CD4-positive, alpha-beta memory T cell (primary cell): ENCODE results near the gene MRPL51. TPM values are rescaled to one million over a fixed set of nuclear protein-coding genes. Genes with fewer than 3 reads are reported as not detected.

Experiments used
- CTCF ChIA-PET: fragments of 350-600 bp; sonication (Branson Sonifier 250); formaldehyde crosslinking; loops from one replicate; lab custom pipeline; 2021; ENCODE audit warnings: inconsistent platforms; ENCODE audit not compliant: partially characterized antibody; lab: Charles Lee
- POLR2A ChIA-PET: fragments of 350-600 bp; sonication (Branson Sonifier 250); formaldehyde crosslinking; loops from one replicate; lab custom pipeline; 2021; ENCODE audit not compliant: partially characterized antibody; lab: Charles Lee
- DNase-seq, 5 donors: peaks; one replicate each; pipeline versions ENCODE4 v3.0.0 to v3.0.0-alpha.2; 2020 to 2022; ENCODE audit warnings: mixed read lengths in 1 of 5
- H3K27ac ChIP-seq: one replicate; pipeline ENCODE4 v1.7.0; 2013; ENCODE audit warnings: low read depth, low read length
- H3K27me3 ChIP-seq: 2 replicates; pipeline ENCODE4 v1.7.0; 2013; ENCODE audit warnings: mild to moderate bottlenecking, low read length, moderate library complexity; ENCODE audit not compliant: insufficient read depth
- H3K36me3 ChIP-seq: 2 replicates; pipeline ENCODE4 v1.7.0; 2013; ENCODE audit warnings: mild to moderate bottlenecking, low read length, moderate library complexity; ENCODE audit not compliant: insufficient read depth
- H3K4me1 ChIP-seq: 2 replicates; pipeline ENCODE4 v1.7.0; 2013; ENCODE audit warnings: mild to moderate bottlenecking, low read length, moderate library complexity; ENCODE audit not compliant: insufficient read depth
- H3K4me3 ChIP-seq, 2 donors: one replicate each; pipeline ENCODE4 v1.7.0; 2013; ENCODE audit warnings: low read length in 2 of 2, mild to moderate bottlenecking in 1 of 2
- H3K9me3 ChIP-seq, 2 donors: one replicate each; pipeline ENCODE4 v1.7.0; 2013; ENCODE audit warnings: low read length in 2 of 2, control low read depth in 1 of 2; ENCODE audit not compliant: control insufficient read depth in 1 of 2
- H3K27ac Mint-ChIP-seq, 7 donors: one replicate each; pipeline ENCODE4 v1.8.0; 2020 to 2021; ENCODE audit warnings: mixed read lengths in 7 of 7, mild to moderate bottlenecking in 6 of 7, inconsistent platforms in 3 of 7, moderate library complexity in 3 of 7
- H3K27me3 Mint-ChIP-seq, 2 donors: one replicate each; pipeline ENCODE4 v1.8.0; 2020 to 2021; ENCODE audit warnings: mixed read lengths in 2 of 2
- H3K36me3 Mint-ChIP-seq, 2 donors: one replicate each; pipeline ENCODE4 v1.8.0; 2020 to 2021; ENCODE audit warnings: mixed read lengths in 2 of 2, inconsistent platforms in 1 of 2, mild to moderate bottlenecking in 1 of 2
- H3K4me1 Mint-ChIP-seq, 4 donors: one replicate each; pipeline ENCODE4 v1.8.0; 2020 to 2021; ENCODE audit warnings: mixed read lengths in 4 of 4, mild to moderate bottlenecking in 1 of 4
- H3K4me3 Mint-ChIP-seq, 8 donors: one replicate each; pipeline ENCODE4 v1.8.0; 2020 to 2021; ENCODE audit warnings: mixed read lengths in 8 of 8, mild to moderate bottlenecking in 7 of 8, moderate library complexity in 6 of 8, inconsistent platforms in 3 of 8
- H3K9me3 Mint-ChIP-seq, 8 donors: one replicate each; pipeline ENCODE4 v1.8.0; 2020 to 2021; ENCODE audit warnings: mixed read lengths in 8 of 8, mild to moderate bottlenecking in 5 of 8, inconsistent platforms in 3 of 8, moderate library complexity in 1 of 8
- intact Hi-C: fragments of 100-400 bp; cut with micrococcal nuclease; formaldehyde crosslinking; loops from one replicate; pipeline ENCODE4 v1.15.1; 2023
- polyA plus RNA-seq, 2 donors: library from polyadenylated mRNA; unstranded; fragments of 300-500 nt; fragmentation: Illumina TruSeq; gene quantifications; one replicate each; pipeline ENCODE4 v1.2.3, GENCODE V29; 2021
- total RNA-seq, 2 experiments: library from RNA; stranded (reverse); gene quantifications; one replicate each; pipeline ENCODE4 v1.2.3, GENCODE V29; 2021

MRPL51 gene
- total and polyA plus RNA-seq, 4 experiments from 2014 or later, result 85.1 to 205 (median 144) TPM

DNA sequence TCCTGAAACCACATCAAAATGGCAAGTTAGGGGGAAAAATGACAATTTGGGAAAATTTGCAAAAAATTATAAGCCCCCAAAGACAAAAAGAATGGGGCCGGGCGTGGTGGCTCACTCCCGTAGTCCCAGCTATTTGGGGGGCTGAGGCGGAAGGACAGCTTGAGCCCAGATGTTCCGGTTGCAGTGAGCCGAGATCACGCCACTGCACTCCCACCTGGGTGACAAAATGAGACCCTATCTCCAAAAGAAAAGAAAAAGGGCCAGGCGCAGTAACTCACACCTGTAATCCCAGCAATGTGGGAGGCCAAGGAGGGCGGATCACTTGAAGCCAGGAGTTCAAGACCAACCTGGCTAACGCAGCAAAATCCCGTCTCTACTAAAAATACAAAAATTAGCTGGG, 20.6 kb downstream of the MRPL51 start:
- no peaks in the 10 kb centered on the region for H3K9me3 ChIP-seq
- POLR2A ChIA-PET, result interaction anchor here (0.6 to 4.7 kb wide), 6 partner anchors 9 to 132 kb away, joined by 4 to 107 read pairs (median 82); partner anchors contain the start of genes CD27, MRPL51 and TNFRSF1A
- DNase-seq, result no peak
- Mint-ChIP-seq H3K27me3 (peaks cover 0 to 2% of the 10 kb centered on the region in 2 donors), H3K4me1 (peaks cover 23 to 38% (median 30%) of the 10 kb centered on the region in 4 donors), H3K4me3 (peak overlapping the region in 1 of 8 donors; percentile 4), H3K27ac (peak overlapping the region in 1 of 7 donors; percentile 90), H3K9me3 (peaks cover 0 to 3% (median 0%) of the 10 kb centered on the region in 8 donors), H3K36me3 (peaks cover 5 to 16% of the 10 kb centered on the region in 2 donors)
- CTCF ChIA-PET, result interaction anchor here (1.4 kb wide), 1 partner anchor 28 kb away, joined by 3 read pairs; no protein-coding TSS in a partner anchor
- H3K36me3 ChIP-seq, result no peaks in the 10 kb centered on the region
- no peaks in the 10 kb centered on the region for H3K27me3 ChIP-seq
- intact Hi-C loops, result no loop called here
- no peak overlapping the region for H3K4me3 ChIP-seq
- no peak overlapping the region for H3K27ac ChIP-seq
- peaks cover 28% of the 10 kb centered on the region for H3K4me1 ChIP-seq

DNA sequence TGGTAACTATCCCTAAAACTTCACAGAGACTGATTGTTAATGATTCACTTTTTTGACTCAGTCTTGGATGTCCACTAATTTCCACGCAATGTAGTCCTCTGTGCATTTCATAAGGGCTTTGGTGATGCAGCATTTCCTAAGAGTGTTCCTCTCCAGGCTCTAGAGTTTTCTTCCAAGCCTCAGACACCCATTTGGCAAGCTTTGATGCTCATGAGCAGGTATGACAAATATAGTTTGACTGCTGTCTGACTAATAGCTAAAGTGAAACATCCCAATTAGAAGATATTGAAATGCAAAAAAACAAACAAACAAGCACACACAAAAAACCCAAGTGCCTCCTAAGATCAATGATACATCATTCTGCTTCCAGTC, 21.1 kb downstream of the MRPL51 start:
- Mint-ChIP-seq H3K9me3 (peaks cover 0 to 3% (median 0%) of the 10 kb centered on the region in 8 donors), H3K27ac (peak overlapping the region in 3 of 7 donors; percentile 1 to 90 (median 17)), H3K4me1 (peaks cover 27 to 43% (median 35%) of the 10 kb centered on the region in 4 donors), H3K36me3 (peaks cover 6 to 20% of the 10 kb centered on the region in 2 donors), H3K4me3 (peak overlapping the region; percentile 1 to 48 (median 18)), H3K27me3 (peaks cover 0 to 2% of the 10 kb centered on the region in 2 donors)
- Histone ChIP-seq H3K9me3 (no peaks in the 10 kb centered on the region), H3K27ac (no peak overlapping the region), H3K4me3 (no peak overlapping the region), H3K27me3 (no peaks in the 10 kb centered on the region), H3K36me3 (no peaks in the 10 kb centered on the region), H3K4me1 (peaks cover 32% of the 10 kb centered on the region)
- no peak for DNase-seq
- ChIA-PET POLR2A (interaction anchor here (3.8 to 4.7 kb wide), 5 partner anchors 10 to 132 kb away, joined by 36 to 107 read pairs (median 86); partner anchors contain the start of genes CD27, MRPL51 and TNFRSF1A), CTCF (interaction anchor here (1.4 to 5.2 kb wide), 3 partner anchors 20 to 48 kb away, joined by 3 to 55 read pairs (median 16); partner anchors contain the start of gene TAPBPL)
- intact Hi-C loops, result loop anchor here (2.0 kb wide), 1 partner anchor 135 kb away; no protein-coding TSS in a partner anchor

DNA sequence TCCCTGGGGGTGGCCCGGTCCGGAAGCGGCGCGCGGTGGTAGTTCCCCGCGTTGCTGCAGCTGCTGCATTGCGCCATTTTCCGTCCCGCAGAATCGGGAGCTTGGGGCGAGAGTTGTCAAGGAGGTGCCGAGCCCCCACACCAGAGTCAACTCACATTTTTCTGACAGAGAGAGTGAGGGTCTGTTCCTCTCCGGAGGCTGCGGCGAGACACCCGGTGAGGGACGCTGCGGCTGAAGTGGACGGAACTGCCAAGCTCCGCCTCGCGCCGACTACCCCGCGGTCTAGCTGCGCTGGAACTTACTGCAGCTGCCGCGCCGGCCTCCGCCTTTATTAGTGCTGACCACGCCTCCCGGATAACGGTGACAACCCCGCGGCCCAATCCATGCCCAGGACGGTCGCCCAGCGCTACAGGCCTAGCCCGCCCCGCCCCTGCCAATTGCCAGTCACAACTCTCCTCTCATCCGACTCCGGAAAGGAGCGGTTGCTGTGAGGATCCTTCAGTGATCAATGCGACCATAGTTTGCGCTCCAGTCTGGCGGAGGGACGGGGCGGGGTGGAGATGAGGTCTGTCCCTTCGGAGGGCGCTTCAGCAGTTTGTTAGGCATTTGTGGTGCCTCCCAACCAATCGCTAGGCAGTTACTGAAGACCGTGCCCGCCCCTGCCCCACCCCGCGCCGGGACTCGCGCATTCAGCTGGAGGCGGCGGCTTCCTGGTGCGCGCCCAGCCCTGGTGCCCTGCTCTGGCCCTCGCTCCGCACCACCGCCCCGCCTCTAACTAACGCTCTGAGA, 22.5 kb downstream of the MRPL51 start, which contains the start of gene VAMP1:
TSS of gene VAMP1 (minus strand) at position 303 of the 789 bp plus-strand sequence. CDS start at position 157, 146 bp downstream.
- DNase-seq, result peak; percentile 95 to 99 (median 96)
- Histone ChIP-seq H3K36me3 (peaks cover 10% of the 10 kb centered on the region), H3K9me3 (no peaks in the 10 kb centered on the region), H3K4me3 (peak within 1 kb of the TSS; percentile 74 to 76), H3K27ac (peak within 1 kb of the TSS; percentile 64), H3K4me1 (peaks cover 46% of the 10 kb centered on the region), H3K27me3 (no peaks in the 10 kb centered on the region)
- ChIA-PET POLR2A (interaction anchor here (0.5 to 4.7 kb wide), 41 partner anchors 9 to 491 kb away, joined by 3 to 237 read pairs (median 7); partner anchors contain the start of genes CD27, COPS7A, GAPDH and IFFO1), CTCF (interaction anchor here (0.7 to 5.2 kb wide), 20 partner anchors 9 to 403 kb away, joined by 3 to 84 read pairs (median 4); partner anchors contain the start of genes CD27, GAPDH, MRPL51 and PTMS)
- peak within 1 kb of the TSS; percentile 90 to 97 (median 94) for H3K27ac Mint-ChIP-seq
- H3K36me3 Mint-ChIP-seq, result peaks cover 11 to 31% of the 10 kb centered on the region in 2 donors
- intact Hi-C loops, result loop anchor here (1.0 to 2.0 kb wide), 4 partner anchors 23 to 134 kb away; partner anchors contain the start of genes GAPDH and MRPL51
- no peaks in the 10 kb centered on the region for H3K9me3 Mint-ChIP-seq
- peaks cover 35 to 52% (median 48%) of the 10 kb centered on the region in 4 donors for H3K4me1 Mint-ChIP-seq
- peak within 1 kb of the TSS; percentile 86 to 97 (median 92) for H3K4me3 Mint-ChIP-seq
- no peaks in the 10 kb centered on the region for H3K27me3 Mint-ChIP-seq

GRCh38 chr12:6469609-6470374, 23.3 kb downstream of the MRPL51 start:
- no peaks in the 10 kb centered on the region for H3K27me3 Mint-ChIP-seq
- no peak for DNase-seq
- no peaks in the 10 kb centered on the region for H3K9me3 Mint-ChIP-seq
- Histone ChIP-seq H3K27me3 (no peaks in the 10 kb centered on the region), H3K36me3 (peaks cover 14% of the 10 kb centered on the region), H3K9me3 (no peaks in the 10 kb centered on the region), H3K27ac (peak overlapping the region; percentile 64), H3K4me1 (peaks cover 53% of the 10 kb centered on the region), H3K4me3 (peak overlapping the region; percentile 74 to 76)
- H3K4me3 Mint-ChIP-seq, result peak overlapping the region; percentile 86 to 97 (median 92)
- intact Hi-C loops, result loop anchor here (1.0 to 2.0 kb wide), 4 partner anchors 24 to 133 kb away; partner anchors contain the start of genes GAPDH and MRPL51
- H3K36me3 Mint-ChIP-seq, result peaks cover 16 to 36% of the 10 kb centered on the region in 2 donors
- peak overlapping the region; percentile 90 to 97 (median 94) for H3K27ac Mint-ChIP-seq
- ChIA-PET CTCF (interaction anchor here (1.0 to 5.2 kb wide), 18 partner anchors 8 to 403 kb away, joined by 3 to 84 read pairs (median 4); partner anchors contain the start of genes CD27, GAPDH, MRPL51 and SPSB2), POLR2A (interaction anchor here (0.5 to 4.7 kb wide), 36 partner anchors 8 to 492 kb away, joined by 3 to 237 read pairs (median 10); partner anchors contain the start of genes CD27, COPS7A, GAPDH and MLF2)
- H3K4me1 Mint-ChIP-seq, result peaks cover 39 to 59% (median 54%) of the 10 kb centered on the region in 4 donors

- no peaks in the 10 kb centered on the region for H3K9me3 ChIP-seq
- H3K4me1 ChIP-seq, result peaks cover 60% of the 10 kb centered on the region
- no peaks in the 10 kb centered on the region for H3K9me3 Mint-ChIP-seq
- ChIA-PET CTCF (interaction anchor here (1.0 to 5.2 kb wide), 7 partner anchors 17 to 134 kb away, joined by 3 to 84 read pairs (median 16); partner anchors contain the start of genes GAPDH, MRPL51 and TAPBPL), POLR2A (interaction anchor here (0.7 to 4.7 kb wide), 16 partner anchors 7 to 422 kb away, joined by 3 to 237 read pairs (median 26); partner anchors contain the start of genes CD27, GAPDH, MRPL51 and TAPBPL)
- no peak for DNase-seq
- H3K27ac ChIP-seq, result peak overlapping the region; percentile 64
- no peaks in the 10 kb centered on the region for H3K27me3 ChIP-seq
- H3K4me3 ChIP-seq, result peak overlapping the region; percentile 74 to 76
- peak overlapping the region; percentile 90 to 97 (median 94) for H3K27ac Mint-ChIP-seq
- peaks cover 46 to 66% (median 61%) of the 10 kb centered on the region in 4 donors for H3K4me1 Mint-ChIP-seq
- H3K4me3 Mint-ChIP-seq, result peak overlapping the region; percentile 86 to 97 (median 92)
- H3K36me3 Mint-ChIP-seq, result peaks cover 23 to 43% of the 10 kb centered on the region in 2 donors
- intact Hi-C loops, result no loop called here
- H3K27me3 Mint-ChIP-seq, result no peaks in the 10 kb centered on the region
- peaks cover 21% of the 10 kb centered on the region for H3K36me3 ChIP-seq
Measured at GRCh38 chr12:6469092-6469491, 24.0 kb downstream of the MRPL51 start.

GRCh38 chr12:6468283-6468575, 24.8 kb downstream of the MRPL51 start:
- Mint-ChIP-seq H3K4me3 (peak overlapping the region; percentile 86 to 97 (median 92)), H3K9me3 (no peaks in the 10 kb centered on the region), H3K27me3 (no peaks in the 10 kb centered on the region), H3K36me3 (peaks cover 30 to 49% of the 10 kb centered on the region in 2 donors), H3K4me1 (peaks cover 53 to 75% (median 69%) of the 10 kb centered on the region in 4 donors), H3K27ac (peak overlapping the region; percentile 25 to 97 (median 90))
- CTCF ChIA-PET, result interaction anchor here (0.6 to 5.2 kb wide), 5 partner anchors 23 to 190 kb away, joined by 3 to 84 read pairs (median 3); partner anchors contain the start of gene GAPDH
- Histone ChIP-seq H3K27ac (no peak overlapping the region), H3K27me3 (no peaks in the 10 kb centered on the region), H3K9me3 (no peaks in the 10 kb centered on the region), H3K4me3 (peak overlapping the region in 1 of 2 donors; percentile 76), H3K4me1 (peaks cover 69% of the 10 kb centered on the region), H3K36me3 (peaks cover 25% of the 10 kb centered on the region)
- DNase-seq, result no peak
- POLR2A ChIA-PET, result interaction anchor here (0.7 to 4.4 kb wide), 7 partner anchors 10 to 68 kb away, joined by 3 to 237 read pairs (median 4); partner anchors contain the start of genes CD27, GAPDH and TAPBPL
- intact Hi-C loops, result no loop called here
